PC-3 (cell line): Measurements from ENCODE around the gene PLEKHM3.

Experiments used
- EZH2 ChIP-seq: fragments of 300-600 bp; sonication (generic); IDR thresholded peaks from one replicate; pipeline ENCODE4 v1.6.1; 2017; ENCODE audit warnings: antibody characterized with exemption, mild to moderate bottlenecking, low read length; ENCODE audit not compliant: unreplicated experiment
- TF ChIP-seq, protein P1 (sequence below): fragments of 300-600 bp; sonication (generic); conservative IDR thresholded peaks from 2 replicates; pipeline ENCODE4 v1.5.1; 2017; ENCODE audit warnings: antibody characterized with exemption, low read depth, mild to moderate bottlenecking, low read length

DNA sequence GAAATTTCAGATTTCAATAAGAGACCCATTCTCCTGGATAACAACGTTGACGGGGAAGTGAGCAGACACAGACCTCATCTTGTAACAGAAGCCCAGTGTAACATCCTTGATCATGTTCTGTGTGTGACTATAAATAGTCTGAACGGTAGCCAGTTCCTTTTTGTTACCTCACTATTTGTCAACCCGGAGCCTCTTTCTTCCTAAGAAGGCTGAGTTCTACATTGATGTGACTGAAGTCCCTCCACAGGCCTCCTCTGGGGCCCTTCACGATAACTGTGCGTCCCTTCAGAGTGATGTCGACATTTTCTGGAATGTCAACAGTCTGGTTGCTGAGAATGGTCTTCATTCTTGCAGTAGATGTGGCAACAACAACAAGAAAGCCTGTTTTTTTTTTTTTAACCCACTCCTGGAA, 6.3 kb upstream of the PLEKHM3 start:
- TF ChIP-seq, protein P1, sequence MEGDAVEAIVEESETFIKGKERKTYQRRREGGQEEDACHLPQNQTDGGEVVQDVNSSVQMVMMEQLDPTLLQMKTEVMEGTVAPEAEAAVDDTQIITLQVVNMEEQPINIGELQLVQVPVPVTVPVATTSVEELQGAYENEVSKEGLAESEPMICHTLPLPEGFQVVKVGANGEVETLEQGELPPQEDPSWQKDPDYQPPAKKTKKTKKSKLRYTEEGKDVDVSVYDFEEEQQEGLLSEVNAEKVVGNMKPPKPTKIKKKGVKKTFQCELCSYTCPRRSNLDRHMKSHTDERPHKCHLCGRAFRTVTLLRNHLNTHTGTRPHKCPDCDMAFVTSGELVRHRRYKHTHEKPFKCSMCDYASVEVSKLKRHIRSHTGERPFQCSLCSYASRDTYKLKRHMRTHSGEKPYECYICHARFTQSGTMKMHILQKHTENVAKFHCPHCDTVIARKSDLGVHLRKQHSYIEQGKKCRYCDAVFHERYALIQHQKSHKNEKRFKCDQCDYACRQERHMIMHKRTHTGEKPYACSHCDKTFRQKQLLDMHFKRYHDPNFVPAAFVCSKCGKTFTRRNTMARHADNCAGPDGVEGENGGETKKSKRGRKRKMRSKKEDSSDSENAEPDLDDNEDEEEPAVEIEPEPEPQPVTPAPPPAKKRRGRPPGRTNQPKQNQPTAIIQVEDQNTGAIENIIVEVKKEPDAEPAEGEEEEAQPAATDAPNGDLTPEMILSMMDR = no peak
- TF ChIP-seq EZH2 = no peak
